GM18858 (cell line): Measurements from ENCODE around the gene PSD.
A peak's percentile ranks its signal among the peaks of the same experiment; 100 is the strongest.

Experiments used
- ATAC-seq: cut with Tn5 transposase; IDR thresholded peaks from one replicate; pipeline ENCODE4 v1.9.1; 2021; ENCODE audit not compliant: unreplicated experiment

The PSD gene

DNA sequence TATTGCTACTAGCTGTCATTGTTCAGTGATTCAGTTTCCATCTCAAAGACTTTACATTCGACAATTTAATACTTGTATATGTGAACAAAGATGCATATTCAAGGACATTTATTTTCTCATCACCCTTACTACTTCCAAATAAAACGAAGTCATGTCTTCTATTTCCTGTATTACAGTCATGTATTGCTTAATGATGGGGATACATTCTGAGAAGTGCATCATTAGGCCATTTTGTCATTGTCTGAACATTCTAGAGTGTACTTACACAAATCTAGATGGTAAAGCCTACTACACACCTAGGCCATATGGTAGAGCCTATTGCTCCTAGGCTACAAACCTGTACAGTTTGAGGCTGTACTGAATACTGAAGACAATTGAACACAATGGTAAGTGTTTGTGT lies 26.3 kb upstream of the PSD start:
- ATAC-seq, result no peak

GRCh38 chr10:102438374-102438773 lies 19.8 kb upstream of the PSD start:
- no peak for ATAC-seq

DNA sequence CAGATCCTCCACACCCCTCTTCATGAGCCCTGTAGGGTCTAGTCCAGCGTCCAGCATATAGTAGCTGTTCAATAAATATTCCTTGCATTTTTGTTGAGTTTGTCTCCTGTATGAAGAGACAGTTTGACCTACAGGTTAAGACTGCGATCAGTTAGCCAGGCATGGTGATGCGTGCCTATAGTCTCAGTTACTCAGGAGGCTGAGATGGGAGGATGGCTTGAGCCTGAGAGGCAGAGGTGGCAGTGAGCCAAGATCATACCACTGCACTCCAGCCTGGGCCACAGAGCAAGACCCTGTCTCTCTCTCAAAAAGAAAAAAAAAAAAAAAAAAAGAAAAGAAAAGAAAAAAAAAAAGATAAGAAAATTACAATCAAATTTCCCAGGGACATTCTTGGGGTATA lies 18.9 kb upstream of the PSD start:
- no peak for ATAC-seq

DNA sequence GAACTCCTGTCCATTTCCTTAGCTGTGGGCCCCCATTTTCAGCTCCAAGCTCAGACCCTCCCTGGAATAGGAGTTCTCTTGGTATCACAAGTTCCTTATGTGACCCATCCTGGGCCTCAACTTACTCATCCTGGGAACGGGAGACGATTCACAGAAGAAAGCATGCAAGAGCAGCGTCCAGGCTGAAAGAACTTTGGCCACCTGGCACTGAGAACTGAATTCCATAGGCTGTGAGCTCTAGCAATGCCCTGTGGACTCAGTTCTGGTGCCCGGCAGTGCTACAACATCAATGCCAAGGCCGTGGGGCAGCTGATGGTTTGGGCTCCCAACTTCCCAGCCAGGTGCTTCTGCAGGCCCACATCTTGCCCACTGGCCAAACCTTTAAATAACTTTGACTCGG lies 17.7 kb upstream of the PSD start:
- ATAC-seq, result no peak

GRCh38 chr10:102435529-102436233 lies 17.1 kb upstream of the PSD start:
- no peak for ATAC-seq

- no peak for ATAC-seq
Measured at GRCh38 chr10:102435133-102435497, 16.5 kb upstream of the PSD start.

GRCh38 chr10:102434394-102435132 lies 16.0 kb upstream of the PSD start:
- no peak for ATAC-seq

GRCh38 chr10:102433619-102434046 lies 15.0 kb upstream of the PSD start:
- no peak for ATAC-seq

- peak; percentile 71 for ATAC-seq
Measured at GRCh38 chr10:102432162-102432950, 13.8 kb upstream of the PSD start, which contains the start of gene CUEDC2. Gene CUEDC2, minus strand, starts transcription at chr10:102432574. Its CDS starts 7,386 bp downstream, at chr10:102425188.

DNA sequence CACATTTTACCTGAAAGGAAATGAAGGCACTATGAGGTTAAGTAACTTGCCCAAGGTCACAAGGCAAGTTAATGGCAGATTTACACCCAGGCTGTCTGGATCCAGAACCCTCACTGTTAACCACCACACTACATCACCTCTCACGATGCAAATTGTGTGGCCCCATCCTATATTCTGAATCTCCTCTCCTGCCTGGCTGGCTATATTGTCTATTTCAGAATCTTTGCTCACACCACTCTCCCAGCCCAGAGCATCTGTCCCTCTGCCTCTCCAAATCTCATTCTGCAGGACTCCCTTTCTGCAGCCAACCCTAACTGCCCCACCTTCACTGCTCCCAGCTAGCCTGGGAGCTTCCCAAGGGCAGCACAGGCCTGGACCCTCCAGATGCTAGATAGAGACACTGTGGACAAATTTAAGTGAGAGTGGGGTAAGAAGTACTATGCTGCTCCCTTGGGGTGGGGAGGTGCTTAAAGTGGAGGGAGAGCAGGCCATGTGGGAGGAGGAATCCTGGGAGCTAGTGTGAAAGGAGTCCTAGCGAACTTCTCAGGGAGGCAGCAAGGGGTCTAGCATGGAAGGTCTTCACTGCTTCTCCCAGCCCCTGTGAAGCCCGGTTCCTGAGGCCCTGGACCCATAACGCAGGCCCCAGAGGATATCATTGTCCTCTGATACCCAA lies 13.0 kb upstream of the PSD start:
- no peak for ATAC-seq

- ATAC-seq, result no peak
Measured at GRCh38 chr10:102429468-102429867, 10.9 kb upstream of the PSD start.

- no peak for ATAC-seq
Measured at GRCh38 chr10:102426803-102427287, 8.3 kb upstream of the PSD start.

GRCh38 chr10:102425444-102425843 lies 6.9 kb upstream of the PSD start:
- no peak for ATAC-seq

- no peak for ATAC-seq
Measured at GRCh38 chr10:102424916-102425315, 6.3 kb upstream of the PSD start.

DNA sequence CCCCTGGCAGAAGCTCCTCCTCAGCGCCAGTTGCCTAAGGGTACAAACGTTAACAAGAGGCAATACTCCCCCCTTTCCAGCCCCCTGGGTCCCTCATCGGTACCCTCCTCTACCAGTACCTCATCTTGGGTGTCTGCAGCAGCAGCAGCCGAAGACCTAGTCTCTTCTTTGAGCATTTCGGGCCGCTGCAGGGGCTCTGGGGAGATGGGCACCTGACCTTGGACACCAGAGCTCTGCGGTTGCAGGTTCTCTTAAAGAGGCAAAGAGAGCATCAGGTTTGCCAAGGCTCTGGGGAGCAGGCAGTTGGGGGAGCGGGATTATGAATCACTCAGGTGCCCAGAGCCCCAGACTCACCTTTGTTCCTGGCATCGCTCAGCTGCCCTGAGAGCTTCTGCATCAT lies 5.6 kb upstream of the PSD start:
- ATAC-seq, result no peak

GRCh38 chr10:102423372-102423968 lies 4.9 kb upstream of the PSD start:
- ATAC-seq, result no peak

GRCh38 chr10:102422545-102423129 lies 4.1 kb upstream of the PSD start:
- no peak for ATAC-seq

- no peak for ATAC-seq
Measured at GRCh38 chr10:102421757-102422512, 3.4 kb upstream of the PSD start.

DNA sequence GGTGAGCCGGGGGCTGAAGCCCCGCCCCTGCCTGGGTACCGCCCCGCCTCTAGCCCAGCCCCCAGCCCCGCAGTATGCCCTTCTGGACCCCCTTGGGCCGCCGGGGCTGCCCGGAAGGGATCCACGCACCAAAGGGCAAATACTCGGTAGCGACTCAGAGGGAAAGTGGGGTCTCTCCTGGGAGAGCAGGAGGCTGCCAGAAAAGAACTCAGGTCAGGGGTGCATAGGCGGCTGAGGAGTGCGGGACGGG lies 2.8 kb upstream of the PSD start:
- peak; percentile 6 for ATAC-seq
